Measurements from ENCODE around the gene KRTAP19-1.

KRTAP19-1 gene
- long read RNA-seq = 0 reads

- TF ChIP-seq REST (IDR thresholded peaks at IDR 0.05; ENCODE audit: insufficient replicate concordance, low read depth) (no peak), SPI1 (IDR thresholded peaks at IDR 0.05; ENCODE audit: borderline replicate concordance, low read depth) (no peak), POLR2AphosphoS5 (IDR thresholded peaks at IDR 0.05; ENCODE audit: low read depth) (no peak), CTCF (IDR thresholded peaks at IDR 0.05; ENCODE audit: insufficient read depth, low read length) (no peak), GABPA (IDR thresholded peaks at IDR 0.05; ENCODE audit: low read depth) (no peak)
- Histone ChIP-seq H3K27me3 (ENCODE audit: insufficient read depth, poor library complexity, severe bottlenecking) (no peaks in the 10 kb centered on the region), H3K4me3 (replicated peaks; ENCODE audit: insufficient read depth, low read length) (no peak within 1 kb of the TSS), H3K27ac (replicated peaks) (no peak within 1 kb of the TSS)
- DNase-seq (ENCODE audit: low read depth in 1 of 2, low spot score in 1 of 2) = no peak
Measured at GRCh38 chr21:30480145-30480544, at the start of gene KRTAP19-1. Gene KRTAP19-1 (minus strand): TSS chr21:30480367. CDS start chr21:30480317, 50 bp downstream.

GRCh38 chr21:30518876-30519275 is 38.7 kb upstream of the KRTAP19-1 start:
- no peak overlapping the region for H3K4me3 ChIP-seq (replicated peaks; ENCODE audit: insufficient read depth, low read length)
- H3K27ac ChIP-seq (replicated peaks) = no peak overlapping the region
- TF ChIP-seq SPI1 (IDR thresholded peaks at IDR 0.05; ENCODE audit: borderline replicate concordance, low read depth) (no peak), CTCF (IDR thresholded peaks at IDR 0.05; ENCODE audit: insufficient read depth, low read length) (no peak), REST (IDR thresholded peaks at IDR 0.05; ENCODE audit: insufficient replicate concordance, low read depth) (no peak), POLR2AphosphoS5 (IDR thresholded peaks at IDR 0.05; ENCODE audit: low read depth) (no peak), GABPA (IDR thresholded peaks at IDR 0.05; ENCODE audit: low read depth) (no peak)
- H3K27me3 ChIP-seq (ENCODE audit: insufficient read depth, poor library complexity, severe bottlenecking) = no peaks in the 10 kb centered on the region
- DNase-seq (ENCODE audit: low read depth in 1 of 2, low spot score in 1 of 2) = no peak

- H3K27me3 ChIP-seq (ENCODE audit: insufficient read depth, poor library complexity, severe bottlenecking) = no peaks in the 10 kb centered on the region
Measured at GRCh38 chr21:30515681-30516080, 35.5 kb upstream of the KRTAP19-1 start.

More at GRCh38 chr21:30515681-30516080, 35.5 kb upstream of the KRTAP19-1 start:
- H3K27ac ChIP-seq (replicated peaks) = no peak overlapping the region
- no peak overlapping the region for H3K4me3 ChIP-seq (replicated peaks; ENCODE audit: insufficient read depth, low read length)
- DNase-seq (ENCODE audit: low read depth in 1 of 2, low spot score in 1 of 2) = no peak
- no peak for TF ChIP-seq REST (IDR thresholded peaks at IDR 0.05; ENCODE audit: insufficient replicate concordance, low read depth)
- TF ChIP-seq POLR2AphosphoS5 (IDR thresholded peaks at IDR 0.05; ENCODE audit: low read depth) = no peak
- no peak for TF ChIP-seq SPI1 (IDR thresholded peaks at IDR 0.05; ENCODE audit: borderline replicate concordance, low read depth)
- TF ChIP-seq CTCF (IDR thresholded peaks at IDR 0.05; ENCODE audit: insufficient read depth, low read length) = no peak
- no peak for TF ChIP-seq GABPA (IDR thresholded peaks at IDR 0.05; ENCODE audit: low read depth)

Data from HL-60 (cell line).